Upper lobe of left lung (tissue), 6 donors: ENCODE data around the gene CHRNA4. TPM values are rescaled to one million over a fixed set of nuclear protein-coding genes. Genes with fewer than 3 reads are reported as not detected.

Experiments used
- ATAC-seq, 2 donors: fragments of 200-7000 bp; cut with Tn5 transposase; one replicate each; pipeline ENCODE4 v1.9.1; 2022; ENCODE audit warnings: mild to moderate bottlenecking in 2 of 2, moderate library complexity in 2 of 2; ENCODE audit not compliant: low FRiP score in 2 of 2
- DNase-seq, 2 donors: peaks; one replicate each; pipeline ENCODE4 v3.0.0-alpha.2; 2019 to 2020
- H3K27ac ChIP-seq, 4 donors: fragments of 200-600 bp; sonication (generic); one replicate each; pipeline ENCODE4 v1.5.1; 2016 to 2019
- H3K27me3 ChIP-seq, 4 donors: fragments of 200-600 bp; sonication (generic); one replicate each; pipeline ENCODE4 v1.5.1; 2017 to 2019
- H3K36me3 ChIP-seq, 4 donors: fragments of 200-600 bp; sonication (generic); one replicate each; pipeline ENCODE4 v1.5.1; 2016 to 2019
- H3K4me1 ChIP-seq, 4 donors: fragments of 200-600 bp; sonication (generic); one replicate each; pipeline ENCODE4 v1.5.1; 2018 to 2019
- H3K4me3 ChIP-seq, 4 donors: fragments of 200-600 bp; sonication (generic); one replicate each; pipeline ENCODE4 v1.5.1; 2017 to 2019; ENCODE audit warnings: mild to moderate bottlenecking in 2 of 4, moderate library complexity in 1 of 4
- H3K9me3 ChIP-seq, 4 donors: fragments of 200-600 bp; sonication (generic); one replicate each; pipeline ENCODE4 v1.5.1; 2018 to 2019
- CTCF ChIP-seq, 6 experiments: fragments of 450-650 bp in 4 of 6; fragments of 200-600 bp in 2 of 6; sonication (generic) in 2 of 6; IDR thresholded peaks; one replicate each; pipeline ENCODE4 v1.5.1; 2016 to 2019; ENCODE audit warnings: antibody characterized with exemption in 6 of 6
- EP300 ChIP-seq, 4 donors: sonication (generic); formaldehyde crosslinking; IDR thresholded peaks; one replicate each; pipeline ENCODE4 v1.5.1; 2017; ENCODE audit warnings: antibody characterized with exemption in 4 of 4, control low read depth in 2 of 4
- POLR2A ChIP-seq, 4 donors: fragments of 450-650 bp; IDR thresholded peaks; one replicate each; pipeline ENCODE4 v1.5.1; 2016 to 2017; ENCODE audit warnings: antibody characterized with exemption in 4 of 4, mild to moderate bottlenecking in 2 of 4
- POLR2AphosphoS5 ChIP-seq, 2 donors: sonication (generic); formaldehyde crosslinking; IDR thresholded peaks; one replicate each; pipeline ENCODE4 v1.5.1; 2017; ENCODE audit warnings: antibody characterized with exemption in 2 of 2
- WGBS, 2 donors: methylation state at CpG; one replicate each; pipeline ENCODE4 v1.1.5; 2017 to 2018; 5-methylcytosine and 5-hydroxymethylcytosine counted together
- total RNA-seq, 6 donors: library from RNA; depleted of rRNA in 4 of 6; stranded (reverse); fragments of >200 nt in 4 of 6; gene quantifications; one replicate each; pipeline versions ENCODE4 v1.1.0 to v1.2.1, GENCODE V29; 2016 to 2021
- donor health status: DM: no; HTN: no; CAD: no; lungs with moderate emphysema.
- donor health status: DM: no; HTN: yes; CAD: no; lungs with severe emphysema.

The CHRNA4 gene
- total RNA-seq, 6 donors from 2014 or later: 0.10 TPM; not detected in 5

GRCh38 chr20:63297796-63298572 lies 63.2 kb downstream of the CHRNA4 start:
- WGBS, 2 donors: 75 to 79% methylated on average over 11 to 16 of the region's 16 CpGs
- Histone ChIP-seq H3K36me3 (no peaks in the 10 kb centered on the region), H3K27ac (no peak overlapping the region), H3K4me1 (no peaks in the 10 kb centered on the region), H3K27me3 (peaks cover 0 to 17% (median 2%) of the 10 kb centered on the region in 4 donors), H3K4me3 (no peak overlapping the region), H3K9me3 (peaks cover 0 to 9% (median 1%) of the 10 kb centered on the region in 4 donors)
- TF ChIP-seq POLR2A (IDR thresholded peaks at IDR 0.05) (no peak), EP300 (IDR thresholded peaks at IDR 0.05) (no peak), CTCF (IDR thresholded peaks at IDR 0.05) (no peak), POLR2AphosphoS5 (IDR thresholded peaks at IDR 0.05) (no peak)
- no peak for ATAC-seq
- DNase-seq: peak in 1 of 2 donors; percentile 50

GRCh38 chr20:63297371-63297781 lies 63.8 kb downstream of the CHRNA4 start:
- no peak overlapping the region for H3K27ac ChIP-seq
- no peaks in the 10 kb centered on the region for H3K4me1 ChIP-seq
- H3K36me3 ChIP-seq: no peaks in the 10 kb centered on the region
- no peak for ATAC-seq
- no peak overlapping the region for H3K4me3 ChIP-seq
- WGBS, 2 donors: 63% methylated on average over 11 of the region's 11 CpGs; no CpG with 5 or more reads in 1 of the 2 donors
- H3K27me3 ChIP-seq: peaks cover 0 to 17% (median 2%) of the 10 kb centered on the region in 4 donors
- TF ChIP-seq POLR2A (IDR thresholded peaks at IDR 0.05) (no peak), CTCF (IDR thresholded peaks at IDR 0.05) (no peak), EP300 (IDR thresholded peaks at IDR 0.05) (no peak), POLR2AphosphoS5 (IDR thresholded peaks at IDR 0.05) (no peak)
- peak in 1 of 2 donors; percentile 69 for DNase-seq
- peaks cover 0 to 9% (median 1%) of the 10 kb centered on the region in 4 donors for H3K9me3 ChIP-seq

GRCh38 chr20:63296531-63297299 lies 64.4 kb downstream of the CHRNA4 start:
- no peak overlapping the region for H3K27ac ChIP-seq
- no peaks in the 10 kb centered on the region for H3K4me1 ChIP-seq
- WGBS, 2 donors: 29 to 34% methylated on average over 6 to 18 of the region's 18 CpGs
- no peaks in the 10 kb centered on the region for H3K36me3 ChIP-seq
- ATAC-seq (no peak), DNase-seq (peak in 1 of 2 donors; percentile 59)
- no peak overlapping the region for H3K4me3 ChIP-seq
- H3K9me3 ChIP-seq: peaks cover 0 to 8% (median 0%) of the 10 kb centered on the region in 4 donors
- no peak for TF ChIP-seq POLR2AphosphoS5 (IDR thresholded peaks at IDR 0.05)
- TF ChIP-seq CTCF (IDR thresholded peaks at IDR 0.05): no peak
- peaks cover 0 to 17% (median 2%) of the 10 kb centered on the region in 4 donors for H3K27me3 ChIP-seq

- ATAC-seq (no peak), DNase-seq (peak in 1 of 2 donors; percentile 76)
- H3K36me3 ChIP-seq: no peaks in the 10 kb centered on the region
- no peak overlapping the region for H3K4me3 ChIP-seq
- WGBS, 2 donors: 35% methylated on average over 17 of the region's 20 CpGs; no CpG with 5 or more reads in 1 of the 2 donors
- peaks cover 0 to 17% (median 2%) of the 10 kb centered on the region in 4 donors for H3K27me3 ChIP-seq
- no peak overlapping the region for H3K27ac ChIP-seq
- H3K9me3 ChIP-seq: peaks cover 0 to 1% (median 0%) of the 10 kb centered on the region in 4 donors
- H3K4me1 ChIP-seq: peaks cover 0 to 6% (median 2%) of the 10 kb centered on the region in 4 donors
- TF ChIP-seq CTCF (IDR thresholded peaks at IDR 0.05) (no peak), POLR2A (IDR thresholded peaks at IDR 0.05) (no peak)
These were observed 65.3 kb downstream of the CHRNA4 start for GRCh38 chr20:63295846-63296245.
